CD4-positive, alpha-beta memory T cell (primary cell): ENCODE data around the gene PHKG1. TPM values are rescaled to one million over a fixed set of nuclear protein-coding genes. Genes with fewer than 3 reads are reported as not detected.
"Not testable (repeated sequence)": the region's sequence is repeated elsewhere in the genome, so short reads cannot be mapped to it uniquely, and the experiment has no call there.

Experiments
- CTCF ChIA-PET: fragments of 350-600 bp; sonication (Branson Sonifier 250); formaldehyde crosslinking; loops from one replicate; lab custom pipeline; 2021; ENCODE audit warnings: inconsistent platforms; ENCODE audit not compliant: partially characterized antibody; lab: Charles Lee
- POLR2A ChIA-PET: fragments of 350-600 bp; sonication (Branson Sonifier 250); formaldehyde crosslinking; loops from one replicate; lab custom pipeline; 2021; ENCODE audit not compliant: partially characterized antibody; lab: Charles Lee
- DNase-seq, 5 donors: peaks; one replicate each; pipeline versions ENCODE4 v3.0.0 to v3.0.0-alpha.2; 2020 to 2022; ENCODE audit warnings: mixed read lengths in 1 of 5
- H3K27ac ChIP-seq: one replicate; pipeline ENCODE4 v1.7.0; 2013; ENCODE audit warnings: low read depth, low read length
- H3K27me3 ChIP-seq: 2 replicates; pipeline ENCODE4 v1.7.0; 2013; ENCODE audit warnings: mild to moderate bottlenecking, low read length, moderate library complexity; ENCODE audit not compliant: insufficient read depth
- H3K36me3 ChIP-seq: 2 replicates; pipeline ENCODE4 v1.7.0; 2013; ENCODE audit warnings: mild to moderate bottlenecking, low read length, moderate library complexity; ENCODE audit not compliant: insufficient read depth
- H3K4me1 ChIP-seq: 2 replicates; pipeline ENCODE4 v1.7.0; 2013; ENCODE audit warnings: mild to moderate bottlenecking, low read length, moderate library complexity; ENCODE audit not compliant: insufficient read depth
- H3K4me3 ChIP-seq, 2 donors: one replicate each; pipeline ENCODE4 v1.7.0; 2013; ENCODE audit warnings: low read length in 2 of 2, mild to moderate bottlenecking in 1 of 2
- H3K9me3 ChIP-seq, 2 donors: one replicate each; pipeline ENCODE4 v1.7.0; 2013; ENCODE audit warnings: low read length in 2 of 2, control low read depth in 1 of 2; ENCODE audit not compliant: control insufficient read depth in 1 of 2
- H3K27ac Mint-ChIP-seq, 7 donors: one replicate each; pipeline ENCODE4 v1.8.0; 2020 to 2021; ENCODE audit warnings: mixed read lengths in 7 of 7, mild to moderate bottlenecking in 6 of 7, inconsistent platforms in 3 of 7, moderate library complexity in 3 of 7
- H3K27me3 Mint-ChIP-seq, 2 donors: one replicate each; pipeline ENCODE4 v1.8.0; 2020 to 2021; ENCODE audit warnings: mixed read lengths in 2 of 2
- H3K36me3 Mint-ChIP-seq, 2 donors: one replicate each; pipeline ENCODE4 v1.8.0; 2020 to 2021; ENCODE audit warnings: mixed read lengths in 2 of 2, inconsistent platforms in 1 of 2, mild to moderate bottlenecking in 1 of 2
- H3K4me1 Mint-ChIP-seq, 4 donors: one replicate each; pipeline ENCODE4 v1.8.0; 2020 to 2021; ENCODE audit warnings: mixed read lengths in 4 of 4, mild to moderate bottlenecking in 1 of 4
- H3K4me3 Mint-ChIP-seq, 8 donors: one replicate each; pipeline ENCODE4 v1.8.0; 2020 to 2021; ENCODE audit warnings: mixed read lengths in 8 of 8, mild to moderate bottlenecking in 7 of 8, moderate library complexity in 6 of 8, inconsistent platforms in 3 of 8
- H3K9me3 Mint-ChIP-seq, 8 donors: one replicate each; pipeline ENCODE4 v1.8.0; 2020 to 2021; ENCODE audit warnings: mixed read lengths in 8 of 8, mild to moderate bottlenecking in 5 of 8, inconsistent platforms in 3 of 8, moderate library complexity in 1 of 8
- intact Hi-C: fragments of 100-400 bp; cut with micrococcal nuclease; formaldehyde crosslinking; loops from one replicate; pipeline ENCODE4 v1.15.1; 2023
- polyA plus RNA-seq, 2 donors: library from polyadenylated mRNA; unstranded; fragments of 300-500 nt; fragmentation: Illumina TruSeq; gene quantifications; one replicate each; pipeline ENCODE4 v1.2.3, GENCODE V29; 2021
- total RNA-seq, 2 experiments: library from RNA; stranded (reverse); gene quantifications; one replicate each; pipeline ENCODE4 v1.2.3, GENCODE V29; 2021

The PHKG1 gene
- total and polyA plus RNA-seq, 4 experiments from 2014 or later = 0.53 to 3.7 (median 2.9) TPM; not detected in 1

- H3K27me3 Mint-ChIP-seq = no peaks in the 10 kb centered on the region
- H3K27me3 ChIP-seq = no peaks in the 10 kb centered on the region
- H3K4me1 Mint-ChIP-seq = peaks cover 0 to 4% (median 1%) of the 10 kb centered on the region in 4 donors
- intact Hi-C loops = no loop called here
- H3K9me3 ChIP-seq = no peaks in the 10 kb centered on the region
- DNase-seq = no peak
- no peak overlapping the region for H3K4me3 Mint-ChIP-seq
- H3K36me3 Mint-ChIP-seq = peaks cover 15 to 39% of the 10 kb centered on the region in 2 donors
- CTCF ChIA-PET = interaction anchor here (0.7 to 3.7 kb wide), 4 partner anchors 9 to 828 kb away, joined by 3 to 22 read pairs (median 3); no protein-coding TSS in a partner anchor
- H3K9me3 Mint-ChIP-seq = no peaks in the 10 kb centered on the region
- H3K27ac Mint-ChIP-seq = peak overlapping the region in 1 of 7 donors; percentile 59
- POLR2A ChIA-PET = interaction anchor here (1.4 kb wide), 1 partner anchor 23 kb away, joined by 5 read pairs; the partner anchor contains the start of gene CHCHD2
- peaks cover 22% of the 10 kb centered on the region for H3K36me3 ChIP-seq
- H3K4me1 ChIP-seq = no peaks in the 10 kb centered on the region
- H3K27ac ChIP-seq = no peak overlapping the region
- no peak overlapping the region for H3K4me3 ChIP-seq
Measured at GRCh38 chr7:56083150-56083785, 9.5 kb downstream of the PHKG1 start.

GRCh38 chr7:56081626-56082340 is 11.0 kb downstream of the PHKG1 start:
- no peaks in the 10 kb centered on the region for H3K27me3 Mint-ChIP-seq
- ChIA-PET CTCF (no interaction called here), POLR2A (no interaction called here)
- intact Hi-C loops = no loop called here
- Histone ChIP-seq H3K4me3 (no peak overlapping the region), H3K27ac (no peak overlapping the region), H3K9me3 (no peaks in the 10 kb centered on the region), H3K4me1 (no peaks in the 10 kb centered on the region), H3K27me3 (no peaks in the 10 kb centered on the region), H3K36me3 (peaks cover 21% of the 10 kb centered on the region)
- H3K4me3 Mint-ChIP-seq = peak overlapping the region in 1 of 8 donors; percentile 69
- H3K27ac Mint-ChIP-seq = no peak overlapping the region
- peaks cover 15 to 42% of the 10 kb centered on the region in 2 donors for H3K36me3 Mint-ChIP-seq
- no peaks in the 10 kb centered on the region for H3K9me3 Mint-ChIP-seq
- peaks cover 0 to 4% (median 1%) of the 10 kb centered on the region in 4 donors for H3K4me1 Mint-ChIP-seq
- DNase-seq = no peak

GRCh38 chr7:56080726-56081435 is 11.9 kb downstream of the PHKG1 start:
- H3K4me1 Mint-ChIP-seq, POLR2A ChIA-PET: not testable (repeated sequence)

GRCh38 chr7:56079450-56080185 is 13.1 kb downstream of the PHKG1 start:
- no peak overlapping the region for H3K4me3 Mint-ChIP-seq
- POLR2A ChIA-PET = interaction anchor here (1.0 kb wide), 1 partner anchor 15 kb away, joined by 4 read pairs; no protein-coding TSS in a partner anchor
- intact Hi-C loops = no loop called here
- Histone ChIP-seq H3K27ac (no peak overlapping the region), H3K36me3 (peaks cover 14% of the 10 kb centered on the region), H3K27me3 (no peaks in the 10 kb centered on the region), H3K4me1 (no peaks in the 10 kb centered on the region), H3K4me3 (no peak overlapping the region), H3K9me3 (no peaks in the 10 kb centered on the region)
- H3K4me1 Mint-ChIP-seq = peaks cover 0 to 4% (median 0%) of the 10 kb centered on the region in 4 donors
- no peaks in the 10 kb centered on the region for H3K9me3 Mint-ChIP-seq
- H3K27me3 Mint-ChIP-seq = no peaks in the 10 kb centered on the region
- CTCF ChIA-PET = interaction anchor here (12.0 kb wide), 1 partner anchor 74 kb away, joined by 240 read pairs; no protein-coding TSS in a partner anchor
- peak overlapping the region in 2 of 7 donors; percentile 52 to 70 for H3K27ac Mint-ChIP-seq
- DNase-seq = no peak
- H3K36me3 Mint-ChIP-seq = peaks cover 15 to 41% of the 10 kb centered on the region in 2 donors

More at GRCh38 chr7:56080726-56081435, 11.9 kb downstream of the PHKG1 start:
- H3K4me3 Mint-ChIP-seq, H3K9me3 ChIP-seq, H3K4me1 ChIP-seq, H3K4me3 ChIP-seq, DNase-seq, intact Hi-C loops, CTCF ChIA-PET, H3K9me3 Mint-ChIP-seq, H3K27ac ChIP-seq, H3K27me3 Mint-ChIP-seq, H3K27me3 ChIP-seq: not testable (repeated sequence)
- peak overlapping the region in 1 of 7 donors; percentile 62 for H3K27ac Mint-ChIP-seq
- peaks cover 14% of the 10 kb centered on the region for H3K36me3 ChIP-seq
- H3K36me3 Mint-ChIP-seq = peaks cover 15 to 44% of the 10 kb centered on the region in 2 donors

- intact Hi-C loops = no loop called here
- DNase-seq = no peak
- Mint-ChIP-seq H3K9me3 (no peaks in the 10 kb centered on the region), H3K36me3 (peaks cover 19 to 42% of the 10 kb centered on the region in 2 donors), H3K4me3 (no peak overlapping the region), H3K27me3 (no peaks in the 10 kb centered on the region), H3K4me1 (peaks cover 3 to 6% (median 5%) of the 10 kb centered on the region in 4 donors), H3K27ac (no peak overlapping the region)
- Histone ChIP-seq H3K4me1 (no peaks in the 10 kb centered on the region), H3K9me3 (no peaks in the 10 kb centered on the region), H3K27ac (no peak overlapping the region), H3K27me3 (no peaks in the 10 kb centered on the region), H3K36me3 (peaks cover 14% of the 10 kb centered on the region), H3K4me3 (no peak overlapping the region)
- POLR2A ChIA-PET = interaction anchor here (1.7 kb wide), 1 partner anchor 13 kb away, joined by 5 read pairs; the partner anchor contains the start of gene SUMF2
- CTCF ChIA-PET = interaction anchor here (0.6 to 12.0 kb wide), 3 partner anchors 12 to 73 kb away, joined by 3 to 240 read pairs (median 4); partner anchors contain the start of gene SUMF2
Measured at GRCh38 chr7:56078196-56078595, 14.6 kb downstream of the PHKG1 start.

GRCh38 chr7:56077681-56078080 is 15.1 kb downstream of the PHKG1 start:
- H3K27me3 ChIP-seq = no peaks in the 10 kb centered on the region

More at GRCh38 chr7:56077681-56078080, 15.1 kb downstream of the PHKG1 start:
- no peaks in the 10 kb centered on the region for H3K27me3 Mint-ChIP-seq
- intact Hi-C loops = no loop called here
- Histone ChIP-seq H3K4me1 (no peaks in the 10 kb centered on the region), H3K36me3 (peaks cover 14% of the 10 kb centered on the region), H3K9me3 (no peaks in the 10 kb centered on the region), H3K27ac (no peak overlapping the region), H3K4me3 (no peak overlapping the region)
- no peaks in the 10 kb centered on the region for H3K9me3 Mint-ChIP-seq
- peaks cover 3 to 6% (median 6%) of the 10 kb centered on the region in 4 donors for H3K4me1 Mint-ChIP-seq
- CTCF ChIA-PET = interaction anchor here (0.6 to 12.0 kb wide), 3 partner anchors 11 to 72 kb away, joined by 3 to 240 read pairs (median 4); partner anchors contain the start of gene SUMF2
- H3K4me3 Mint-ChIP-seq = no peak overlapping the region
- POLR2A ChIA-PET = interaction anchor here (1.7 kb wide), 1 partner anchor 13 kb away, joined by 5 read pairs; the partner anchor contains the start of gene SUMF2
- DNase-seq = no peak
- H3K36me3 Mint-ChIP-seq = peaks cover 19 to 46% of the 10 kb centered on the region in 2 donors
- H3K27ac Mint-ChIP-seq = no peak overlapping the region
